Central memory CD8-positive, alpha-beta T cell (primary cell): Measurements from ENCODE around the gene SUPT6H.

Experiments used
- ATAC-seq: fragments of 150-1000 bp; cut with Tn5 transposase; replicated peaks from 2 replicates; pipeline ENCODE4 v1.10.0; 2022; ENCODE audit warnings: mild to moderate bottlenecking, moderate FRiP score, moderate number of reproducible peaks; ENCODE audit not compliant: poor library complexity, severe bottlenecking; ENCODE audit errors: extremely low read depth
- DNase-seq, 2 donors: peaks; one replicate each; pipeline ENCODE4 v3.0.0; 2021; ENCODE audit warnings: low spot score in 2 of 2
- H3K27ac Mint-ChIP-seq: one replicate; pipeline ENCODE4 v1.8.0; 2022; ENCODE audit warnings: low read depth, mild to moderate bottlenecking, moderate library complexity, mixed read lengths
- H3K27me3 Mint-ChIP-seq: one replicate; pipeline ENCODE4 v1.8.0; 2022; ENCODE audit warnings: mixed read lengths
- H3K36me3 Mint-ChIP-seq: one replicate; pipeline ENCODE4 v1.8.0; 2022; ENCODE audit warnings: mild to moderate bottlenecking, moderate library complexity, mixed read lengths; ENCODE audit not compliant: insufficient read depth
- H3K4me1 Mint-ChIP-seq: one replicate; pipeline ENCODE4 v1.8.0; 2022; ENCODE audit warnings: mixed read lengths
- H3K4me3 Mint-ChIP-seq: one replicate; pipeline ENCODE4 v1.8.0; 2022; ENCODE audit warnings: mild to moderate bottlenecking, moderate library complexity, mixed read lengths
- H3K9me3 Mint-ChIP-seq: one replicate; pipeline ENCODE4 v1.8.0; 2022; ENCODE audit warnings: mixed read lengths

Gene SUPT6H

GRCh38 chr17:28661635-28662526 is at the start of gene SUPT6H, which contains the start of gene SDF2:
SUPT6H (plus strand) TSS chr17:28662205; CDS start chr17:28673402, 11,197 bp downstream.
SDF2 (minus strand) TSS chr17:28661906; CDS start chr17:28661876, 30 bp downstream.
- ATAC-seq = peak; percentile 91
- peak within 1 kb of the TSS; percentile 98 for H3K4me3 Mint-ChIP-seq
- peak within 1 kb of the TSS; percentile 99 for H3K27ac Mint-ChIP-seq
- H3K4me1 Mint-ChIP-seq = peaks cover 60% of the 10 kb centered on the region
- DNase-seq = peak; percentile 92 to 93
- H3K9me3 Mint-ChIP-seq = no peaks in the 10 kb centered on the region
- H3K36me3 Mint-ChIP-seq = peaks cover 16% of the 10 kb centered on the region
- no peaks in the 10 kb centered on the region for H3K27me3 Mint-ChIP-seq

- peak overlapping the region; percentile 47 for H3K27ac Mint-ChIP-seq
- no peak for ATAC-seq
- H3K4me1 Mint-ChIP-seq = no peaks in the 10 kb centered on the region
- no peaks in the 10 kb centered on the region for H3K27me3 Mint-ChIP-seq
- peaks cover 28% of the 10 kb centered on the region for H3K36me3 Mint-ChIP-seq
- H3K4me3 Mint-ChIP-seq = no peak overlapping the region
- no peaks in the 10 kb centered on the region for H3K9me3 Mint-ChIP-seq
- no peak for DNase-seq
These were observed 49.5 kb upstream of the SUPT6H start for GRCh38 chr17:28612531-28612930.

GRCh38 chr17:28612936-28613872 is 48.8 kb upstream of the SUPT6H start:
- Mint-ChIP-seq H3K36me3 (peaks cover 35% of the 10 kb centered on the region), H3K27ac (no peak overlapping the region), H3K4me3 (no peak overlapping the region), H3K27me3 (no peaks in the 10 kb centered on the region), H3K9me3 (no peaks in the 10 kb centered on the region), H3K4me1 (no peaks in the 10 kb centered on the region)
- ATAC-seq (no peak), DNase-seq (no peak)

GRCh38 chr17:28613931-28614381 is 48.0 kb upstream of the SUPT6H start, which contains the start of gene RSKR:
RSKR (minus strand) TSS chr17:28614185; CDS start chr17:28614161, 24 bp downstream.
- Mint-ChIP-seq H3K9me3 (no peaks in the 10 kb centered on the region), H3K4me1 (no peaks in the 10 kb centered on the region), H3K4me3 (no peak within 1 kb of the TSS), H3K27ac (no peak within 1 kb of the TSS), H3K36me3 (peaks cover 43% of the 10 kb centered on the region), H3K27me3 (no peaks in the 10 kb centered on the region)
- DNase-seq = no peak
- no peak for ATAC-seq

GRCh38 chr17:28615260-28615940 is 46.6 kb upstream of the SUPT6H start:
- H3K4me3 Mint-ChIP-seq = no peak overlapping the region
- H3K4me1 Mint-ChIP-seq = no peaks in the 10 kb centered on the region
- H3K9me3 Mint-ChIP-seq = no peaks in the 10 kb centered on the region
- H3K27ac Mint-ChIP-seq = no peak overlapping the region
- DNase-seq (no peak), ATAC-seq (no peak)
- peaks cover 57% of the 10 kb centered on the region for H3K36me3 Mint-ChIP-seq
- no peaks in the 10 kb centered on the region for H3K27me3 Mint-ChIP-seq

- Mint-ChIP-seq H3K4me3 (no peak overlapping the region), H3K36me3 (peaks cover 66% of the 10 kb centered on the region), H3K4me1 (no peaks in the 10 kb centered on the region), H3K27ac (no peak overlapping the region), H3K9me3 (no peaks in the 10 kb centered on the region), H3K27me3 (no peaks in the 10 kb centered on the region)
- ATAC-seq (no peak), DNase-seq (no peak)
These were observed 45.7 kb upstream of the SUPT6H start for GRCh38 chr17:28616281-28616680.

- no peak overlapping the region for H3K27ac Mint-ChIP-seq
- no peaks in the 10 kb centered on the region for H3K4me1 Mint-ChIP-seq
- H3K36me3 Mint-ChIP-seq = peaks cover 82% of the 10 kb centered on the region
- no peak overlapping the region for H3K4me3 Mint-ChIP-seq
- H3K27me3 Mint-ChIP-seq = no peaks in the 10 kb centered on the region
- H3K9me3 Mint-ChIP-seq = no peaks in the 10 kb centered on the region
- ATAC-seq = no peak
- no peak for DNase-seq
These were observed 43.5 kb upstream of the SUPT6H start for GRCh38 chr17:28618464-28618863.

- Mint-ChIP-seq H3K4me3 (no peak overlapping the region), H3K4me1 (no peaks in the 10 kb centered on the region), H3K27ac (no peak overlapping the region), H3K27me3 (no peaks in the 10 kb centered on the region), H3K36me3 (peaks cover 77% of the 10 kb centered on the region), H3K9me3 (no peaks in the 10 kb centered on the region)
- DNase-seq (no peak), ATAC-seq (no peak)
These were observed 42.0 kb upstream of the SUPT6H start for GRCh38 chr17:28620010-28620409.

- no peak for DNase-seq
- no peaks in the 10 kb centered on the region for H3K27me3 Mint-ChIP-seq
- no peak overlapping the region for H3K4me3 Mint-ChIP-seq
- H3K9me3 Mint-ChIP-seq = no peaks in the 10 kb centered on the region
- no peaks in the 10 kb centered on the region for H3K4me1 Mint-ChIP-seq
- no peak overlapping the region for H3K27ac Mint-ChIP-seq
- ATAC-seq = no peak
- peaks cover 71% of the 10 kb centered on the region for H3K36me3 Mint-ChIP-seq
These were observed 39.8 kb upstream of the SUPT6H start for GRCh38 chr17:28622186-28622585.

GRCh38 chr17:28623696-28624095 is 38.3 kb upstream of the SUPT6H start:
- H3K36me3 Mint-ChIP-seq = peaks cover 65% of the 10 kb centered on the region
- ATAC-seq = no peak
- no peak overlapping the region for H3K27ac Mint-ChIP-seq
- H3K27me3 Mint-ChIP-seq = no peaks in the 10 kb centered on the region
- no peaks in the 10 kb centered on the region for H3K4me1 Mint-ChIP-seq
- no peak overlapping the region for H3K4me3 Mint-ChIP-seq
- no peak for DNase-seq
- H3K9me3 Mint-ChIP-seq = no peaks in the 10 kb centered on the region

- ATAC-seq = no peak
- Mint-ChIP-seq H3K27me3 (no peaks in the 10 kb centered on the region), H3K4me1 (no peaks in the 10 kb centered on the region), H3K4me3 (no peak overlapping the region), H3K27ac (no peak overlapping the region), H3K36me3 (peaks cover 61% of the 10 kb centered on the region), H3K9me3 (no peaks in the 10 kb centered on the region)
- no peak for DNase-seq
These were observed 37.9 kb upstream of the SUPT6H start for GRCh38 chr17:28624148-28624547.

GRCh38 chr17:28626818-28627217 is 35.2 kb upstream of the SUPT6H start:
- DNase-seq (no peak), ATAC-seq (no peak)
- Mint-ChIP-seq H3K27ac (no peak overlapping the region), H3K36me3 (peaks cover 59% of the 10 kb centered on the region), H3K9me3 (no peaks in the 10 kb centered on the region), H3K4me3 (no peak overlapping the region), H3K4me1 (no peaks in the 10 kb centered on the region), H3K27me3 (no peaks in the 10 kb centered on the region)
